ENCODE data around the gene PTX3.

Gene PTX3

GRCh38 chr3:157472648-157473047, 36.0 kb downstream of the PTX3 start:
- no peaks in the 10 kb centered on the region for H4K20me1 ChIP-seq (ENCODE audit: insufficient read depth)
- H3K79me2 ChIP-seq (ENCODE audit: insufficient read depth, low read depth), result no peaks in the 10 kb centered on the region
- no peak overlapping the region for H2AFZ ChIP-seq (ENCODE audit: low read depth)
- H3K9ac ChIP-seq, result no peak overlapping the region
- no peak for TF ChIP-seq CTCF (conservative IDR thresholded peaks at IDR 0.05; ENCODE audit: low read depth, low read length)
- no peaks in the 10 kb centered on the region for H3K36me3 ChIP-seq (ENCODE audit: insufficient read depth)
- no peak overlapping the region for H3K27ac ChIP-seq
- no peaks in the 10 kb centered on the region for H3K27me3 ChIP-seq (ENCODE audit: insufficient read depth, low read depth)
- no peaks in the 10 kb centered on the region for H3K4me1 ChIP-seq (ENCODE audit: low read depth, poor library complexity, severe bottlenecking)
- no peak overlapping the region for H3K4me3 ChIP-seq (IDR thresholded peaks at IDR 0.05; ENCODE audit: insufficient read depth, low read depth, low read length)
- H3K4me2 ChIP-seq, result no peak overlapping the region

GRCh38 chr3:157475921-157476414, 39.3 kb downstream of the PTX3 start:
- no peaks in the 10 kb centered on the region for H3K4me1 ChIP-seq (ENCODE audit: low read depth, poor library complexity, severe bottlenecking)
- H3K4me3 ChIP-seq (IDR thresholded peaks at IDR 0.05; ENCODE audit: insufficient read depth, low read depth, low read length), result no peak overlapping the region
- no peaks in the 10 kb centered on the region for H3K27me3 ChIP-seq (ENCODE audit: insufficient read depth, low read depth)
- no peak overlapping the region for H3K4me2 ChIP-seq
- no peak overlapping the region for H2AFZ ChIP-seq (ENCODE audit: low read depth)
- no peaks in the 10 kb centered on the region for H4K20me1 ChIP-seq (ENCODE audit: insufficient read depth)
- TF ChIP-seq CTCF (conservative IDR thresholded peaks at IDR 0.05; ENCODE audit: low read depth, low read length), result no peak
- H3K36me3 ChIP-seq (ENCODE audit: insufficient read depth), result no peaks in the 10 kb centered on the region
- no peak overlapping the region for H3K27ac ChIP-seq
- no peaks in the 10 kb centered on the region for H3K79me2 ChIP-seq (ENCODE audit: insufficient read depth, low read depth)
- no peak overlapping the region for H3K9ac ChIP-seq

GRCh38 chr3:157477441-157477840, 40.8 kb downstream of the PTX3 start:
- Histone ChIP-seq H3K9ac (no peak overlapping the region), H3K36me3 (ENCODE audit: insufficient read depth) (no peaks in the 10 kb centered on the region), H3K4me3 (IDR thresholded peaks at IDR 0.05; ENCODE audit: insufficient read depth, low read depth, low read length) (no peak overlapping the region), H3K27ac (no peak overlapping the region), H2AFZ (ENCODE audit: low read depth) (no peak overlapping the region), H3K79me2 (ENCODE audit: insufficient read depth, low read depth) (no peaks in the 10 kb centered on the region), H4K20me1 (ENCODE audit: insufficient read depth) (no peaks in the 10 kb centered on the region), H3K27me3 (ENCODE audit: insufficient read depth, low read depth) (no peaks in the 10 kb centered on the region), H3K4me2 (no peak overlapping the region), H3K4me1 (ENCODE audit: low read depth, poor library complexity, severe bottlenecking) (no peaks in the 10 kb centered on the region)
- TF ChIP-seq CTCF (conservative IDR thresholded peaks at IDR 0.05; ENCODE audit: low read depth, low read length), result no peak

- Histone ChIP-seq H3K4me1 (ENCODE audit: low read depth, poor library complexity, severe bottlenecking) (no peaks in the 10 kb centered on the region), H3K27ac (no peak overlapping the region), H2AFZ (ENCODE audit: low read depth) (no peak overlapping the region), H3K4me3 (IDR thresholded peaks at IDR 0.05; ENCODE audit: insufficient read depth, low read depth, low read length) (no peak overlapping the region), H3K4me2 (no peak overlapping the region), H3K27me3 (ENCODE audit: insufficient read depth, low read depth) (no peaks in the 10 kb centered on the region), H3K9ac (no peak overlapping the region), H4K20me1 (ENCODE audit: insufficient read depth) (no peaks in the 10 kb centered on the region), H3K36me3 (ENCODE audit: insufficient read depth) (no peaks in the 10 kb centered on the region), H3K79me2 (ENCODE audit: insufficient read depth, low read depth) (no peaks in the 10 kb centered on the region)
- TF ChIP-seq CTCF (conservative IDR thresholded peaks at IDR 0.05; ENCODE audit: low read depth, low read length), result no peak
Measured at GRCh38 chr3:157479464-157480243, 43.0 kb downstream of the PTX3 start.
